Hepatocyte (in vitro differentiated cells): ENCODE results near the gene ZNF148. TPM values are rescaled to one million over a fixed set of nuclear protein-coding genes. Genes with fewer than 3 reads are reported as not detected.

Source experiments
- DNase-seq: peaks from one replicate; pipeline ENCODE4 v3.0.0-alpha.2; 2016; ENCODE audit warnings: low spot score
- H2AFZ ChIP-seq: fragments of 200-600 bp; sonication (generic); 2 replicates; pipeline ENCODE4 v1.6.0; 2016; ENCODE audit warnings: antibody characterized with exemption, mild to moderate bottlenecking
- H3K27ac ChIP-seq: fragments of 200-600 bp; sonication (generic); 2 replicates; pipeline ENCODE4 v1.5.1; 2016; ENCODE audit warnings: mild to moderate bottlenecking
- H3K27me3 ChIP-seq: fragments of 200-600 bp; sonication (generic); 2 replicates; pipeline ENCODE4 v1.6.1; 2016
- H3K36me3 ChIP-seq: fragments of 200-600 bp; sonication (generic); replicated peaks from 2 replicates; pipeline ENCODE4 v1.5.1; 2016; ENCODE audit warnings: low read depth; ENCODE audit not compliant: insufficient read depth
- H3K4me1 ChIP-seq: fragments of 200-600 bp; sonication (generic); 2 replicates; pipeline ENCODE4 v1.5.1; 2016; ENCODE audit warnings: mild to moderate bottlenecking, moderate library complexity; ENCODE audit not compliant: insufficient read depth
- H3K4me2 ChIP-seq: fragments of 200-600 bp; sonication (generic); 2 replicates; pipeline ENCODE4 v1.6.0; 2016
- H3K4me3 ChIP-seq: fragments of 200-600 bp; sonication (generic); 2 replicates; pipeline ENCODE4 v1.5.1; 2016; ENCODE audit warnings: mild to moderate bottlenecking
- H3K79me2 ChIP-seq: fragments of 200-600 bp; sonication (generic); 2 replicates; pipeline ENCODE4 v1.6.0; 2017; ENCODE audit warnings: mild to moderate bottlenecking
- H3K9me2 ChIP-seq: fragments of 200-600 bp; sonication (generic); replicated peaks from 2 replicates; pipeline ENCODE4 v1.6.0; 2017; ENCODE audit warnings: mild to moderate bottlenecking; ENCODE audit not compliant: insufficient read depth
- H3K9me3 ChIP-seq: fragments of 200-600 bp; sonication (generic); 2 replicates; pipeline ENCODE4 v1.5.1; 2016; ENCODE audit warnings: low read depth, mild to moderate bottlenecking
- H4K20me1 ChIP-seq: fragments of 200-600 bp; sonication (generic); 2 replicates; pipeline ENCODE4 v1.6.0; 2016; ENCODE audit warnings: mild to moderate bottlenecking; ENCODE audit not compliant: insufficient read depth, poor library complexity, severe bottlenecking
- EZH2 ChIP-seq: fragments of 200-600 bp; sonication (generic); IDR thresholded peaks from 2 replicates; pipeline ENCODE4 v1.6.1; 2016; ENCODE audit warnings: antibody characterized with exemption, mild to moderate bottlenecking, borderline replicate concordance
- EZH2phosphoT487 ChIP-seq: fragments of 200-600 bp; sonication (generic); IDR thresholded peaks from one replicate; pipeline ENCODE4 v1.6.1; 2018; ENCODE audit warnings: antibody characterized with exemption, mild to moderate bottlenecking, low read depth, moderate library complexity; ENCODE audit not compliant: unreplicated experiment, severe bottlenecking
- WGBS: methylation state at CpG from one replicate; pipeline ENCODE4 v1.1.6; 2016; ENCODE audit warnings: low lambda C conversion rate; ENCODE audit errors: missing lambda C conversion rate; 5-methylcytosine and 5-hydroxymethylcytosine counted together
- polyA plus RNA-seq: library from polyadenylated mRNA; unstranded; fragments of >200 nt; fragmentation: Nextera tagmentation; extraction: Ambion mirVana; gene quantifications from 2 replicates; pipeline ENCODE4 v1.2.1, GENCODE V29; 2016
- total RNA-seq: library from RNA; depleted of rRNA; stranded (reverse); fragments of >200 nt; gene quantifications from 2 replicates; pipeline ENCODE4 v1.2.3, GENCODE V29; 2014
- TF ChIP-seq, protein P1 (sequence below): fragments of 200-600 bp; sonication (generic); IDR thresholded peaks from 2 replicates; pipeline ENCODE4 v1.5.1; 2016; ENCODE audit warnings: antibody characterized with exemption, mild to moderate bottlenecking; ENCODE audit not compliant: poor library complexity

Gene ZNF148
- total and polyA plus RNA-seq, 2 experiments from 2014 or later = 23.2 to 30.3 TPM

GRCh38 chr3:125188955-125189354, 186.2 kb downstream of the ZNF148 start:
- no peak for TF ChIP-seq EZH2phosphoT487
- TF ChIP-seq, protein P1, sequence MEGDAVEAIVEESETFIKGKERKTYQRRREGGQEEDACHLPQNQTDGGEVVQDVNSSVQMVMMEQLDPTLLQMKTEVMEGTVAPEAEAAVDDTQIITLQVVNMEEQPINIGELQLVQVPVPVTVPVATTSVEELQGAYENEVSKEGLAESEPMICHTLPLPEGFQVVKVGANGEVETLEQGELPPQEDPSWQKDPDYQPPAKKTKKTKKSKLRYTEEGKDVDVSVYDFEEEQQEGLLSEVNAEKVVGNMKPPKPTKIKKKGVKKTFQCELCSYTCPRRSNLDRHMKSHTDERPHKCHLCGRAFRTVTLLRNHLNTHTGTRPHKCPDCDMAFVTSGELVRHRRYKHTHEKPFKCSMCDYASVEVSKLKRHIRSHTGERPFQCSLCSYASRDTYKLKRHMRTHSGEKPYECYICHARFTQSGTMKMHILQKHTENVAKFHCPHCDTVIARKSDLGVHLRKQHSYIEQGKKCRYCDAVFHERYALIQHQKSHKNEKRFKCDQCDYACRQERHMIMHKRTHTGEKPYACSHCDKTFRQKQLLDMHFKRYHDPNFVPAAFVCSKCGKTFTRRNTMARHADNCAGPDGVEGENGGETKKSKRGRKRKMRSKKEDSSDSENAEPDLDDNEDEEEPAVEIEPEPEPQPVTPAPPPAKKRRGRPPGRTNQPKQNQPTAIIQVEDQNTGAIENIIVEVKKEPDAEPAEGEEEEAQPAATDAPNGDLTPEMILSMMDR = no peak
- TF ChIP-seq EZH2 = no peak
- H3K9me3 ChIP-seq = no peaks in the 10 kb centered on the region
- no peak overlapping the region for H3K4me2 ChIP-seq
- no peak for DNase-seq
- no peaks in the 10 kb centered on the region for H3K36me3 ChIP-seq
- no peaks in the 10 kb centered on the region for H3K79me2 ChIP-seq
- H3K27me3 ChIP-seq = no peaks in the 10 kb centered on the region
- no peaks in the 10 kb centered on the region for H3K9me2 ChIP-seq
- no peak overlapping the region for H3K4me3 ChIP-seq
- H2AFZ ChIP-seq = no peak overlapping the region
- H3K4me1 ChIP-seq = peaks cover 16% of the 10 kb centered on the region
- H3K27ac ChIP-seq = no peak overlapping the region
- WGBS = 96% methylated on average over 2 of the region's 2 CpGs
- H4K20me1 ChIP-seq = no peaks in the 10 kb centered on the region

DNA sequence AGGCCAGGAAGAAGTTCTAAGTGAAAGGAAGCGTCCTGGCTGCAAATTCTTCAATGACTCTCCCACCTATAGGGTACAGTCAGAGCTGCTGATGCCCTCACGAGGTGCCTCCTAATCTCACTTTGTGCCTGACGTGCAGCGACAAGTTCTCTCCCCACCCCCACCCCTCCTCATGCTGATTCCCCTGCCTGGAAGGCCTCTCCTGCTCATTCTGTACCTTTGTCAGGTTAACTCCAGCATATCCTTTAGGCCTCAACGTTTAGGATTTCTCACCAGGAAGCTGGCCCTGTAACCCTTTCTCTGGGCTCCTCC, 187.6 kb downstream of the ZNF148 start:
- WGBS = 64% methylated on average over 5 of the region's 5 CpGs
- TF ChIP-seq, protein P1 = no peak
- TF ChIP-seq EZH2phosphoT487 (no peak), EZH2 (no peak)
- no peak overlapping the region for H3K27ac ChIP-seq
- no peak overlapping the region for H3K4me2 ChIP-seq
- H3K27me3 ChIP-seq = no peaks in the 10 kb centered on the region
- H3K4me1 ChIP-seq = peaks cover 16% of the 10 kb centered on the region
- no peak overlapping the region for H2AFZ ChIP-seq
- no peak overlapping the region for H3K4me3 ChIP-seq
- H3K79me2 ChIP-seq = no peaks in the 10 kb centered on the region
- no peaks in the 10 kb centered on the region for H3K9me2 ChIP-seq
- no peaks in the 10 kb centered on the region for H3K36me3 ChIP-seq
- DNase-seq = no peak
- H4K20me1 ChIP-seq = no peaks in the 10 kb centered on the region
- H3K9me3 ChIP-seq = no peaks in the 10 kb centered on the region

DNA sequence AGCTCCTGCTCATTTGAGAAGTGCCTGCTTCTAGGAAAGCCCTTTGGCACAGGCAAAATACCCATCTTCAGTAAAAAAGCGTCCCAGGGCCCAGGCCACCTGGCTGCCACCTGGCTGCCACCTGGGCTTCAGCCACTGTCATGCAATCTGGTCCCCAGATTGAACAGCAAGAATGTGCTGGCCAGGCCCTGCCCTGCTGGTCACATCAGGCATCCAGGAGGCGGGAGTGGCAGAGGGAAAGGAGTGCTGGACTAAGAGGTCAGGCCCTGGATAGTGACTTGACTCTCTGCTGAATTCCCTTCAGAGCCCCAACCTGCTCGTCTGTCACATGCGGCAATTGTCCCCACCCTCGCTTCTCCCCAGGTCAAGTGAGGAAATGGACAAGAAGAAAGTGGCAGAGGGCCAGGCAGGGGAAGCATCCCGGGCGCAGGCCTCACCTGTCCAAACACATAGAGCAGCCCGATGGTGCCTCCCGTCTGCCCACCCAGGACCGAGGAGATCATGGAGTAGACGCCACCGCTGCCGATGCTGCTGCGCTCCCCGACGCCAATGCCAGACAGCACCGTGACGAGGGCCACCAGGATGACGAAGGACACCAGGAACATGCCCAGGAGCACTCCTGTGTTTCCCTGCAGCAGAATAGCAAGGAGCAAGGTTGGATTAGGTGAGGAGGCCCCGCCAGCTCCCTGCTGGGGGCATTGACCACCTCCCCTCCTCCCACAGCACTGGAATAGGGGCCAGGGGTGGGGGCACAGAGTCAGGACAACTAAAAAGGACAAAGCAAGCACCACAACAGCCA, 188.1 kb downstream of the ZNF148 start:
- DNase-seq = no peak
- TF ChIP-seq, protein P1 = no peak
- TF ChIP-seq EZH2phosphoT487 (no peak), EZH2 (no peak)
- H3K4me1 ChIP-seq = peaks cover 16% of the 10 kb centered on the region
- no peaks in the 10 kb centered on the region for H3K9me2 ChIP-seq
- H3K36me3 ChIP-seq = no peaks in the 10 kb centered on the region
- 95% methylated on average over 20 of the region's 20 CpGs for WGBS
- H3K9me3 ChIP-seq = no peaks in the 10 kb centered on the region
- H3K4me3 ChIP-seq = no peak overlapping the region
- no peaks in the 10 kb centered on the region for H3K27me3 ChIP-seq
- H2AFZ ChIP-seq = peak overlapping the region; percentile 60
- peak overlapping the region; percentile 69 for H3K27ac ChIP-seq
- peak overlapping the region; percentile 58 for H3K4me2 ChIP-seq
- H3K79me2 ChIP-seq = no peaks in the 10 kb centered on the region
- no peaks in the 10 kb centered on the region for H4K20me1 ChIP-seq
